Keratinocyte (primary cell): ENCODE data around the gene C1orf50. TPM values are rescaled to one million over a fixed set of nuclear protein-coding genes. Genes with fewer than 3 reads are reported as not detected.

ENCODE experiments used
- DNase-seq: peaks from one replicate; pipeline ENCODE4 v3.0.0-alpha.2; 2011; ENCODE audit warnings: low read depth, missing footprints, low spot score
- FAIRE-seq: peaks from 2 replicates; lab custom pipeline; 2011; peaks lifted over from hg19 to GRCh38; lab: Jason Lieb, UNC
- H2AFZ ChIP-seq: 2 replicates; pipeline ENCODE4 v1.6.0; 2012; ENCODE audit warnings: low read length, control low read depth, inconsistent platforms; ENCODE audit not compliant: control insufficient read depth
- H3K27ac ChIP-seq: 2 replicates; pipeline ENCODE4 v1.5.1; 2011; ENCODE audit warnings: low read length; ENCODE audit not compliant: control insufficient read depth, insufficient read depth
- H3K27me3 ChIP-seq: 3 replicates; pipeline ENCODE4 v1.6.0; 2011; ENCODE audit warnings: low read length; ENCODE audit not compliant: control insufficient read depth, insufficient read depth; ENCODE audit errors: extremely low read depth
- H3K36me3 ChIP-seq, 2 experiments: 2 replicates in 1 of 2; 3 replicates in 1 of 2; pipeline ENCODE4 v1.5.1; 2011; ENCODE audit warnings: low read length in 2 of 2, mild to moderate bottlenecking in 1 of 2; ENCODE audit not compliant: control insufficient read depth in 2 of 2, insufficient read depth in 2 of 2; ENCODE audit errors: extremely low read depth in 1 of 2
- H3K4me1 ChIP-seq: 3 replicates; pipeline ENCODE4 v1.5.1; 2011; ENCODE audit warnings: low read length; ENCODE audit not compliant: control insufficient read depth, insufficient read depth; ENCODE audit errors: extremely low read depth
- H3K4me2 ChIP-seq: 3 replicates; pipeline ENCODE4 v1.6.0; 2011; ENCODE audit warnings: low read depth, low read length; ENCODE audit not compliant: control insufficient read depth, insufficient read depth; ENCODE audit errors: extremely low read depth
- H3K4me3 ChIP-seq, 3 experiments: fragments of 200-600 bp in 1 of 3; sonication (generic) in 1 of 3; 2 replicates in 2 of 3; 3 replicates in 1 of 3; pipeline ENCODE4 v1.5.1; 2011 to 2016; ENCODE audit warnings: low read length in 3 of 3, mild to moderate bottlenecking in 3 of 3, control low read depth in 2 of 3, inconsistent platforms in 1 of 3, low read depth in 1 of 3, mixed read lengths in 1 of 3, mixed run types in 1 of 3, moderate library complexity in 1 of 3; ENCODE audit not compliant: control insufficient read depth in 2 of 3, insufficient read depth in 2 of 3; ENCODE audit errors: extremely low read depth in 1 of 3
- H3K79me2 ChIP-seq: 2 replicates; pipeline ENCODE4 v1.6.0; 2012; ENCODE audit warnings: low read length; ENCODE audit not compliant: control insufficient read depth, insufficient read depth
- H3K9ac ChIP-seq: 3 replicates; pipeline ENCODE4 v1.6.0; 2011; ENCODE audit warnings: low read length; ENCODE audit not compliant: control insufficient read depth, insufficient read depth; ENCODE audit errors: extremely low read depth
- H3K9me1 ChIP-seq: 3 replicates; pipeline ENCODE4 v1.6.0; 2011; ENCODE audit warnings: low read length; ENCODE audit not compliant: control insufficient read depth, insufficient read depth; ENCODE audit errors: extremely low read depth
- H3K9me3 ChIP-seq: 2 replicates; pipeline ENCODE4 v1.5.1; 2012; ENCODE audit warnings: low read depth, low read length; ENCODE audit not compliant: control insufficient read depth
- H4K20me1 ChIP-seq: 3 replicates; pipeline ENCODE4 v1.6.0; 2011; ENCODE audit warnings: low read length; ENCODE audit not compliant: control insufficient read depth, insufficient read depth; ENCODE audit errors: extremely low read depth
- EZH2 ChIP-seq: IDR thresholded peaks from one replicate; pipeline ENCODE4 v1.6.1; 2012; ENCODE audit warnings: inconsistent platforms, mild to moderate bottlenecking, low read length, moderate library complexity
- dilution Hi-C: fragments of 300-500 bp; cut with MboI; formaldehyde crosslinking; loops from one replicate; pipeline ENCODE4 v1.7.0; 2020; ENCODE audit warnings: low sequenced_read_pairs; ENCODE audit not compliant: extremely low pct_ligation_motif_present
- polyA plus RNA-seq, 5 experiments: library from polyadenylated mRNA; depleted of rRNA in 3 of 5; stranded (reverse) in 3 of 5; stranded (forward) in 1 of 5; unstranded in 1 of 5; fragments of >200 nt; gene quantifications; 1 replicate in 1 of 5; 2 replicates in 3 of 5; 3 replicates in 1 of 5; pipeline versions ENCODE4 v1.2.1 to v1.2.3, GENCODE V29; 2011 to 2012; ENCODE audit warnings: missing spikeins in 2 of 5, low read depth in 1 of 5, low replicate concordance in 1 of 5
- TF ChIP-seq, protein P1 (sequence below), 3 experiments: IDR thresholded peaks in 1 of 3; conservative IDR thresholded peaks in 1 of 3; optimal IDR thresholded peaks in 1 of 3; 2 replicates in 2 of 3; 3 replicates in 1 of 3; pipeline versions ENCODE3 to v1.5.1; 2011; ENCODE audit warnings: low read length in 3 of 3, mild to moderate bottlenecking in 3 of 3, moderate library complexity in 2 of 3, control low read depth in 1 of 3, inconsistent platforms in 1 of 3; ENCODE audit not compliant: insufficient read depth in 2 of 3; ENCODE audit errors: extremely low read depth in 1 of 3

C1orf50 gene
- polyA plus RNA-seq, 1 donor (not counting 4 experiments of a cell fraction or from before 2014, with no cell fraction given): 9.6 TPM

DNA sequence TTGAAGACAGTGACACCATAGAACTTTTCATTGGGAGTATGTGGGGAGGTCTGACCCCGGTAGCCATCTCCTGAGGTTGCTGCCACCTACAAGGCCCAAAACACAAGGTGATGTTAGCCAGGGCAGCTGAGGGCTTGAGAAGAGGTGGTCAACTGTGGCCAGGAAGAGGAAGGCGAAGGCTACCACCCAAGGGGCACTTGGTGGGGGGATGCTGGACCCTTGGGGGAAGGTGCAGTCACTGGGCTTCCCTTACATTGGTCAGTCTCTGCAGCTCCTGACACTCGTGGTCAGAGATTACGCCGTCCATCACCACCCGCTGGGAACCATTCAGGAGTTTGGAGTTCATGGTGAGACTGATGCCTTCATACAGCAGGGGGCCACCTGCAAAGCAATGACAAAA is 14.8 kb upstream of the C1orf50 start:
- H3K9me3 ChIP-seq: no peaks in the 10 kb centered on the region
- H2AFZ ChIP-seq: no peak overlapping the region
- TF ChIP-seq, protein P1, sequence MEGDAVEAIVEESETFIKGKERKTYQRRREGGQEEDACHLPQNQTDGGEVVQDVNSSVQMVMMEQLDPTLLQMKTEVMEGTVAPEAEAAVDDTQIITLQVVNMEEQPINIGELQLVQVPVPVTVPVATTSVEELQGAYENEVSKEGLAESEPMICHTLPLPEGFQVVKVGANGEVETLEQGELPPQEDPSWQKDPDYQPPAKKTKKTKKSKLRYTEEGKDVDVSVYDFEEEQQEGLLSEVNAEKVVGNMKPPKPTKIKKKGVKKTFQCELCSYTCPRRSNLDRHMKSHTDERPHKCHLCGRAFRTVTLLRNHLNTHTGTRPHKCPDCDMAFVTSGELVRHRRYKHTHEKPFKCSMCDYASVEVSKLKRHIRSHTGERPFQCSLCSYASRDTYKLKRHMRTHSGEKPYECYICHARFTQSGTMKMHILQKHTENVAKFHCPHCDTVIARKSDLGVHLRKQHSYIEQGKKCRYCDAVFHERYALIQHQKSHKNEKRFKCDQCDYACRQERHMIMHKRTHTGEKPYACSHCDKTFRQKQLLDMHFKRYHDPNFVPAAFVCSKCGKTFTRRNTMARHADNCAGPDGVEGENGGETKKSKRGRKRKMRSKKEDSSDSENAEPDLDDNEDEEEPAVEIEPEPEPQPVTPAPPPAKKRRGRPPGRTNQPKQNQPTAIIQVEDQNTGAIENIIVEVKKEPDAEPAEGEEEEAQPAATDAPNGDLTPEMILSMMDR (optimal IDR thresholded peaks at IDR 0.05 in 1 of 3, IDR thresholded peaks at IDR 0.05 in 1 of 3, conservative IDR thresholded peaks at IDR 0.05 in 1 of 3; ENCODE audit: extremely low read depth in 1 of 3, insufficient read depth in 2 of 3, low read length in 3 of 3): no peak
- no peak for TF ChIP-seq EZH2
- H3K4me1 ChIP-seq: peaks cover 4% of the 10 kb centered on the region
- H3K9ac ChIP-seq: no peak overlapping the region
- no peak overlapping the region for H3K4me3 ChIP-seq
- dilution Hi-C loops: no loop called here
- H3K36me3 ChIP-seq: peaks cover 39 to 40% of the 10 kb centered on the region in 2 experiments
- no peaks in the 10 kb centered on the region for H4K20me1 ChIP-seq
- H3K27ac ChIP-seq: no peak overlapping the region
- peaks cover 3% of the 10 kb centered on the region for H3K9me1 ChIP-seq
- H3K4me2 ChIP-seq: no peak overlapping the region
- no peak for FAIRE-seq
- no peaks in the 10 kb centered on the region for H3K79me2 ChIP-seq
- DNase-seq: no peak
- no peaks in the 10 kb centered on the region for H3K27me3 ChIP-seq

DNA sequence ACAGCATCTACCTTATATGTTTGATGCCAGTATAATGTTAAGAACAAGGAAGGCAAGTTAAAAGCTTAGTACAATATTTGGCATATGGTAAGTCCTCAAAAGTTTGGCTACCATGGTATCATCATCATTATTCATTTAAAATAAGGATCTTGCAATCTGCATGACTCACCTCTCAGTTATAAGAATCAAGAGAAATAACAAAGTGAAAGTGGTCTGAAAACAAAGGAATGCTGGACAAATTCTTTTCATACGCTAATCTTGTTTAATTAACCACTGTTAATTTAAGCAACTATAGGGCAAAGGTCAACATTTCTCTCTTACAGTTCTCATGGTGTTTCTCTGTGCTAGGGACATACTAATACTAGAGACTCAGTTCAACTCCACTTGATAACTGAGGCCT is 14.0 kb upstream of the C1orf50 start:
- Histone ChIP-seq H3K79me2 (no peaks in the 10 kb centered on the region), H3K27ac (no peak overlapping the region), H3K9me1 (peaks cover 3% of the 10 kb centered on the region), H3K4me1 (peaks cover 6% of the 10 kb centered on the region), H3K9ac (no peak overlapping the region), H3K36me3 (peaks cover 33 to 44% of the 10 kb centered on the region in 2 experiments), H3K4me3 (no peak overlapping the region), H3K9me3 (no peaks in the 10 kb centered on the region), H4K20me1 (no peaks in the 10 kb centered on the region), H3K27me3 (no peaks in the 10 kb centered on the region), H3K4me2 (no peak overlapping the region), H2AFZ (no peak overlapping the region)
- TF ChIP-seq, protein P1 (optimal IDR thresholded peaks at IDR 0.05 in 1 of 3, IDR thresholded peaks at IDR 0.05 in 1 of 3, conservative IDR thresholded peaks at IDR 0.05 in 1 of 3; ENCODE audit: extremely low read depth in 1 of 3, insufficient read depth in 2 of 3, low read length in 3 of 3): no peak
- TF ChIP-seq EZH2: no peak
- DNase-seq (no peak), FAIRE-seq (peak; percentile 23)
- dilution Hi-C loops: no loop called here
